GF-D8 (cell line): ENCODE results near the gene TNFAIP8.
A peak's percentile ranks its signal among the peaks of the same experiment; 100 is the strongest.

Source experiments
- DNase-seq: peaks from one replicate; lab custom pipeline; 2025; lab: John Stamatoyannopoulos, UW

The TNFAIP8 gene

DNA sequence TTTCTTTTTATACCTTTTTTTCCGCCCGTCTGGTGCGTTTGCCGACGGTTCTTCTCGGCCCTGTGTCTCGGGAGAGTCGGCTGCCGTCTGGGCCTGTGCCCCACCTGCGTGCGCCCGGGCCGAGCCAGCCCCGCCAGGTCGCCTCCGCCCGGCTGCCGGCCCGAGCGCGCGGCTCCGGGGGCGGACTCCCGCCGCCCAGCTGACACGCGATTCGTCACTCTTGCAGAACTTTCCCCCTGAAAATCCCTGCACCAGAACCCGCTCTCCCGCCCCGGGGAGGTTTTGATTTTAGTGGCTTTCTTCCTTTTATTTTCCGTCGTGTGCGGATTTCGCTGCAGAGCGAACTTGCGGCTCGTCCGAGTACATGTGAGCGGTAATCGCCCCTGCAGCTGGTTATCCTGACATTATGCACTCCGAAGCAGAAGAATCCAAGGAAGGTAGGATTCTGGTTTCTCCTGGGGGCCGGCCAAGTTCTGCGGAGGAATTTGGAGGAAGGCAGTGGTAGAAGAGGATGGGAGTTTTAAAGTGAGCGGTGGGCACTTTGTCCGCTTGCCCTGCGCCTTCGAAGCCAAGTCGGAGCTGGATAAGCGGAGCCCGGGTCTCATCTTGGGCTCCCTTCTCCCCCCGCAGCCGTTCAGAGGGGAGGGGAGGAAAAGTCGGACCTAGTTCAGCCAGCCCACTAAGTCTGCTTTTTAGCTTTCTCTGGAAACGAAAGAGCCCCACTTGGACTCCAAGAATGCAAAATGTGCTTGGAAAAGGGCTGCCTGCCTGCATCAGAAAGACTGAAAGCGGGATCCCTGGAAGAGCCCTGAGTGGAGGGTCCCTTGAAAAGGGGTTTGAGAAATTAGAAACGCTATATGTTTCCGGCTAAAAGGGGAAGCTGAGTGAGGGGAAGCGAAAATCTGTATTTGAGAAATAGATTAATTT, at the start of gene TNFAIP8:
Gene TNFAIP8, plus strand, starts transcription at position 335 of the 927 bp plus-strand sequence. Its CDS starts 72 bp downstream, at position 407.
- DNase-seq = no peak

DNA sequence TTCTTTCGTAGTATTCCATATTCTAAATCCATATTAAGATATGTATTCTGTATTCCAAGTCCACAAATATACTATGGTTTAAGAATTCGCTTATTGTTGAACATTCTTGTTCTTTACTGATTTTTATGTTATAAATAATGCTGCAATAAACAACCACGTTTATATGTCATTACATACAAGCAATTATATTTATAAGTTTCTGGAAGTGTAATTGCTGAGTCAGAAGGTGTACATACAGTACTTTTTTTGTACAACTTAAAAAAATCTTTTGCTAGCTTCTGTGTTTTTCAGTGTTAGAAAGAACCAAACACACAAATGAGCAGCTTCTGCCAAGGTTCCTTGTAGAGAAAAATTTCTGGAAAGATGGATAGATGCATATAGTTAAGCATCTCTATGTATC, 48.6 kb upstream of the TNFAIP8 start:
- DNase-seq = no peak

DNA sequence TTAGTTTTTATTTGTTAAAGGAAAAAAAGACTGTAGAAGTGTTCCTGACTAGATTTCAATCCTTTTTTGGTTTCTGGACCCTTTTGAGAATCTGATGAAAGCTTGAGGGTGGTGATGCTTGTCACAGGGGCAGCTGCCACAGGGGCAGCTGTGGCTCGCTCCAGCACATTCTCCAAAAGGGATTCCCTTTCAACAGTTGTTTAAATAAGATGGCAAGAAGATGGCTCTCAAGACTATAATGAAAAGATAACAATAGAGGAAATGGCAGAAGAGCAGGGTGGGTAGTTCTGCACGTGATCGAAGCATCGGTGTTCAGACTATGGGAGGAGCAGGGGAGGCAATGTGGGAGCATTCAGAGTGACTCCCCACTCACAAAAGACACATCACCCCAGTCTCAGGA, 46.5 kb upstream of the TNFAIP8 start:
- no peak for DNase-seq

DNA sequence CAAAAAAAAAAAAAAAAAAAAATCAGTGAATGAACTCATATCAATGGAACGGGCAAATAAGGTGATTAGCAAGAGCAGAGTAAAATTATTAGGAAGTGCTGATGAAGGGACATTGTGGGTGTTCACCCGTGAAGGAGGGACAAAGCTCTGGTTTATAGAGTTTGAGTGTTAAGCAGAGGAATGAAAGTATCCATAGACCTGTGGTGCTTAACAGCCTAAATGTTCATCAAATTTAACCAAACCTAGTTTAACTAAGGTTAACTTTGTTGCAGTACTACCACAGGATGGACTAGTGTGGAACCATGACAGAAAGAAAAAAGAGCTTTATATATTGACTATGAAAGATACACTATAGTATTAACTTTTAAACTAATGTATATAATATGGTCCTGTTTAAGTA, 44.1 kb upstream of the TNFAIP8 start:
- DNase-seq = no peak

DNA sequence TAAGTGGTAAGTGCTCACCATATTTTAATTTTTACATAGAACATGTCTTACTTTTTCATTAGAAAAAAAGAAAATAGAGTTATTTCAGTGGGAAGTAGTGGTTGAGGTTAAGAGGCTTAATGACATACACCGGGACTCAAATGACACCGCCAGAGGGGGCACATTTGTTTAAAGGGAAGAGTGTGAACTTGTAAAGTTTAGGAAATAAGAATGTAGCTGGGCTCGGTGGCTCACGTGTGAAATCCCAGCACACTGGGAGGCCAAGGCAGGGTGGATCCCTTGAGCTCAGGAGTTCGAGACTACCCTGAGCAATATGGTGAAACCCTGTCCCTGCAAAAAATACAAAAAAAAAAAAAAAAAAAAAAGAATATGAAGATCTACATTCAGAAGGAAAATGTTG, 43.4 kb upstream of the TNFAIP8 start:
- no peak for DNase-seq

DNA sequence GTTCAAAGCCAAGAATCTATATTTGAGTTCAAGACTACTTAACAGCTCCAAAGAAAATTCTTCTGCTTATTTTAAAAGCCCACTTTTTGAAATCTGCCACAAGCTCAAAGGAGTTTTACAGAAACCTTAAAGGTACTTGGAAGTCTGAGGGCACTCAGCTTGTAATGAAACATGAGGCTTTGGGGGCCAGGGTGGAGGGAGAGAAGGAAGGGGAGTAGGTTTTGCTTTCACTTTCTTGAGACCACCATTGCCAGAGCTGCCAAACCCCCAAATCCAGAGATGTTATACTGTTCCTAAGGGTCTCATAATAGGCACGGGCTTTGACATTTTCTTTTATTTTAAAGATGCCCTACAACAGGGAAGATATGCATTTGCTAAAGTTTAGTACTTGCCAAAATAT, 42.6 kb upstream of the TNFAIP8 start:
- no peak for DNase-seq

DNA sequence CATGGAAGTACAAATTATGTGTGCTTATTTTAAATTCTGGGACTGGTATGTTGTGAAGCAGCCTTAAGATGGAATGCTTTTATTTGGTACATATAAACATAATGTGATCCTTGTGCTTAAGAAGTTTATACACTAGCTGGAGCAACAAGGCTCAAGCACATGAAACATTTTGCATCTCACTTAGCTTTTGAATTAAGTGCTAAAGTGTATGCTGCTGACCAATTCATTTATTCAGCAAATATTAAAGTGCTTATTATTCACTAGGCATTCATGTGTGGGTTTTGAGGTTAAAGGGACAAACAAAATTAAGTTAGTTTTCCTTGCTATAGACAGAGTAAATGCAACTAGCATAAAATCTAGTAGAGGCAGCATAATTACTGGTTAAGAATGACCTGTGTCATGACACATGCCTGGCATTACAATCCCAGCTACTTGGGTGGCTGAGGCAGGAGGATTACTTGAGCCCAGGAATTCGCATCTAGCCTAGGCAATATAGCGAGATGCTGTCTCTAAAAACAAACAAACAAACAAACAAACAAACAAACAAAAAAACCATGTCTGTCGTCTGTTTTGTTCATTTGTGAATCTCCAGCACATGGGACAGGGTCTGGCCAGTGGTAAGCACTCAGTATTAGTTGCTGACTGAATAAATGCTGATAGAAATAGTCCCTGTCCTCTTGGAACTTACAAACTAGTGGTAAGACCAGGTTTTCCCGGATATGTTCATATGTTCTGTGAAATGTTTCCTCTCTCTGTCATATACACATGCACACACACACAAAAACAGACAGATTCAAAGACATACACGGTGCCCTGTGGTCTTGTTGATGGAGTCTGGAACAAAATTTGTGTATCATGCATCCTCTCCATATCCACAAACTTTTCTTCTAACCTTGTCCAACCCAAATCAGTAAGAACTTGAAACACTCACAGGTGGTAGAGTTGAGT, 41.9 kb upstream of the TNFAIP8 start:
- DNase-seq = no peak

DNA sequence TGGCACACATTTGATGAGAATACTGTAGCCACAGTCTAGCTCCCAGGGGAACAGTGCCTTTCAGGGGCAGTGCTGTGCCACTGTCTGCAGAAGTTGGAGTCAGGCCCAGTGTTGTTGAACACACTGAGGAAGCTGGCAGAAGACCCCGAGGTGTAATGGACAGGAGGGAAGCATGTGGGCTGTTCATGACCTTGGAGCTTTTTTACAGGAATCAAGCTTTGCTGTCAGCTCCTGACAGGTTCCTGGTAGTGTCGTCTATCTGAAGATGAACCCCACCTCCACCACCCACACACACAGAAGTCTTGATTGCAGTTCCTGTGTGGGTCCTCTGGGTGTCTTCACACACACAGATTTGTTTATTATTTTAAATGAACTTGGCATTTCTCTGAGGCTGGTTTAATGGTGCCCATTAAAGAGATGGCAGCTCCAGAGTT, 40.3 kb upstream of the TNFAIP8 start:
- DNase-seq = peak; percentile 25

DNA sequence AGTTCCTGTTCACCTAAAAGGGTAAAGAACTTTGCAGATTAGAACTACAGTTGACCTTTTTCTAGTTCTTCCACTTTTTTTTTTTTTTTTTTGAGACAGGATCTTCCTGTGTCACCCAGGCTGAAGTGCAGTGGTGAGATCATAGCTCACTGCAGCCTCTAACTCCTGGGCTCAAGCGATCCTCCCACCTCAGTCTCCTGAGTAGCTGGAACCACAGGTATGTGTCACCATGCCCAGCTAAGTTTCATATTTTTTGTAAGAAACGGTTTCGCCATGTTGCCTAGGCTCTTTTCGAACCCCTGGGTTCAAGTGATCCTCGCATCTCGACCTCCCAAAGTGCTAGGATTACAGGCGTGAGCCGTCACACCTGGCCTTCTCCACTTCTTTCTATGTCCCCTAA, 39.7 kb upstream of the TNFAIP8 start:
- DNase-seq = no peak

DNA sequence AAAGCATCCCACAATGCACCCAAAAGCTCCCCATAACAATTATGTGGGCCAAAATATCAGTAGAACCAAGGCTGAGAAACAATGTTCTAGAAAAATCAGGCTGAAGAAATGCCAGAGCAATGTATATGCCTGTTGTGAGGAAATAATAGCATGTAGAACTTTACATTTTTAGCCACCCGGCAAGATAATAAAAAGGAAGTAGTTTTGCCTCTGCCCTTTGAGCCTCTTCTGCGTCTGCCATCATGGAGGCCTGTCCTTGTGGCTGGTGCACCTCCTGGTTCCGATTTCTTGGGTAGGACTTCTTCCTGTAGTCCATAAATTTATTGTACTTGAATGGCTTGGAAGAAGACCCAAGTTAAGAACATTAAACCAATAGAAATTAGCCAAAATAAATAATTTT, 38.9 kb upstream of the TNFAIP8 start:
- DNase-seq = no peak

DNA sequence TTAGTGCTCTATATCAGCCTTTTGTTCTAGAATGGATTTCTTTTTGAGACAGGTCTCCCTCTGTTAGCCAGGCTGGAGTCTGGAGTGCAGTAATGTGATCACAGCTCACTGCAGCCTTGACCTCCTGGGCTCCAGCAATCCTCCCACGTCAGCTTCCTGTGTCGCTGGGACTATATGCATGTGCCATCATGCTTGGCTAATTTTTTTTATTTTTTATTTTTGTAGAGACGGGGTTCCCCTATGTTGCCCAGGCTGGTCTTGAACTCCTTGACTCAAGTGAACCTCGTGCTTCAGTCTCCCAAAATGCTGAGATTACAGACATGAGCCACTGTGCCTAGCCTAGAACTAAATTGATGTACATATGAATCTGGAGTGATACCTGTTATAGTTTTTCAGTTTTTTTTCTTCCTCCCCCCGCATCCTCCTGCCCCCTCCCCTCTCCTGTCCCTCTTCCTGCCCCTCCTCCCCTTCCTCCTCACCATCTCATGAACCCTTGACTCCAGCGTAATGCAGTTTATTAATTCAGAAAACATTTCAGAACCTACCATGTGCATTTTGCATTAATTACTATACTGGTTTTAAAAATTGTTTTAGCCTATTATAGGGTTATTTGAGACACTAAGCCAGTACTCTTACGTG, 37.4 kb upstream of the TNFAIP8 start:
- DNase-seq = no peak

DNA sequence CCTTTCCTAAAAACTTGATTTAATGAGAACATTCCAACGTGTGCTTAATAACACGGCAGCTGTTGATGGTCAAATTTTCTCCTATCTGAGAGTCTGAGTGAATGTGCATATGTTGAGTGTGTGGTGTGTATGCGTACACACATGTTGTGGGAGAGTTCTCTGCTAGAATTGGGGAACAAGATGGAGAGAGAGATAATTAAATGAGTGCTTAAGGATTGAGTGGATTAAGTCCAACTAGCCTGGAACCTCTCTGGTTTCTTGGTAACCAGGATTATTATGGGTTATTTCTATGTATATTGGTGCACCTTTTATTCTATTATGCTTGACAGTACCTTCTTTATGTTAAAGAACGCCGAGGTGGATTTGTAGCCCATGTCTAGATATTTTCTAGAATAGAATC, 36.4 kb upstream of the TNFAIP8 start:
- DNase-seq = no peak

DNA sequence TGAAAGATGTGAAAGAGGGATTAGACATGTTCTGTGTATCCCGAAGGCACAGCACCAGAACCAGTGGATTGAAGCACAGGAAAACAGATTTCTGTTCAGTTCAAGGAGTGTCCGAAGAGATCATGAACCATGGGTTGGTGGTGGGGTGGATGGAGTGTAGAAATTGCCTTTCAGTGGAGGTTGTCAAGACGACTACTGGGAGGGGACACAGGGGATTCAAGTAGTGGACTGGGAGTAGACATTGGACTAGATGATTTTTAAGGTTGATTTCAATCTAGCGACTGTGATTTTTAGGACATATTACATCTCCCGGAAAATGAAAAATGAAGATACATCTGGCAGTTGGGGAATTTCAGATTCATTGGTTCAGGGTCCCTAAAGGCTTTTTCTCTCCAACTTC, 35.9 kb upstream of the TNFAIP8 start:
- DNase-seq = no peak

DNA sequence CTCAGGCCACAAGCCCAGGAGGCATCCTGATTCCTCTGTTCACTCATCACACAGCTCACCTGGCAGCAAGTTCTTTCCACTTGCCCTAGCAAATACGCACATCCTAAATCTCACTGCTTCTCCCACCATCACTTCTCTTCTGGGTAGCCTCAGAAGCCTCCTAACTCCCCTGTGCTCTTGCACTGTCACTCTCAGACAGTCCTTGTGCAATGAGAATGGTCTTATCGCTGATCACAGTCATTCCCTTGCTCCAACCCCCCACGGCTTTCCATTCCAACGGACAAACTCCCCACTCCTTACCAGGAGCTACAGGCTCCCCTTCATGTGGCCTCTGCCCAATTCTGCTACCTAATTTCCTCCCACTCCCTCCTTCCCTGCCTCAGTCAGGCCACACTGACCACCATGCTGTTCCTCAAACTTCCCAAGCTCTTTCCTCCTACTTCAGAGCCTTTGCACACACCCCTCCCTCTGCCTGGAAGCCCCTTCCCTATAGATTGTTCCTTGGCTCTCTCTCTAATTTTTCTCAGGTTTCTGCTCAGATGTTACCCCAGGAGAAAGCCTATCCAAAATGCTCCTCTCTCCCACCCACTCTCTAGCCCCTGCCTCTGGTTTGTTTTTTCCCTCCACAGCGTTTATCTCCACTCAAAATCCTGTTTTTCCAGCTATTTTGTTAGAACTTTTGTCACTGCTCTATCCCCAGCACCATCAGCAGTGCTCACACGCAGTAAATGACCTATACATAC, 34.1 kb upstream of the TNFAIP8 start:
- DNase-seq = peak; percentile 29

DNA sequence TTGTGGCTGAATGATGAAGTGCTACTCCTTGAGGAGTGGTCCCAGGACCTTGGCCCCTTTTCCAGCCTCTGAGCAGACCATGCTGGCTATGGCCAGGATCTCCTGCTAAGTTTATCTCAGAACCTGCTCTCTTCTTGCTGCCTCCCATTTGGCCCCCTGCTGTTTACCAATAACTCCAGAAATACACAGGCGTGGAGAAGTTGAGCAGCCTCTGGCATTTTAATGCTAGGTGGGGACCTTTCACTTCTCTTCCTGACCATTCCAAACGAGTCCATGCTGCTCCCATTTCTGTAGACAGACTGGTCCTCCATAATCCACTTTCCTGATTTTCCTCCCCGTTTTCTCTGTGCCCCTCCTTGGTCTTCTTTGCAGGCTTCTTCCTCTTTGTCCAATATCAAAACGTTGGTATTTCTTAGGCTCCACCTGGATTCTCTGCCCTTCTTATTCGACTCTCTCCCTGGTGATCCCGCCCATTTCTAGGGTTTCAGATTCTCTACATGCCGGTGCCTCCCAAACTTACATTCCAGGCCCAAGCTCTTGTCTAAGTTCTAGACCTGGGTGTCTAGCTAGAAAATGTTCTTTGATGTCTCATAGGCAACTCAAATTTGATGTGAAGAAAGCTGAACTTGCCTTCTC, 33.4 kb upstream of the TNFAIP8 start:
- no peak for DNase-seq

DNA sequence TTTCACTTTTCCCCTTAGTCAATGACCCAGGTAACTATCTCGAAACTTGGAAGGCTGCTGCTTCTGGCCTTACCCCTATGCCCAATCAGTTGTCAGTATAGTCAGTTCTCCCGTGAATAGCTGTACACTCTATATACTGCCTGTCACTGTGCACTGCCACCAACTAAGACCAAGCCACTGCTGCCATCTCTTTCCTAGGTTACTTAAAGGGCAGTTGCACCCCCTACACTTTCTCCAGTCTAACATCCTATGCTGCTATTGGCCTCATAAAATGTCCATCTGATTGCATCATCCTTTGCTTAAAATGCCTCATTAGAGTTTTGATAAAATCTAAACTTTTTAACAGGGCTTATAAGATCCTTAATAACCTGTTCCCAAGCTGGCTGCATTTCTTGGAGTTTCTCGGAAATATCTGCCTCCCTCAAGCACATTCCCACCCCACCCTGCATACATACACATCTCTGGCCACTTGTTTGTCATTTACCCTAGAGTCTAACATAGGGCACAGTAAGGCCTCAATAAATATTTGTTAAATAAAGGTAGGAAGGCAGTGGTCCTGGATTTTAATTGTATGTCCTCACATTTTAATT, 32.8 kb upstream of the TNFAIP8 start:
- no peak for DNase-seq

DNA sequence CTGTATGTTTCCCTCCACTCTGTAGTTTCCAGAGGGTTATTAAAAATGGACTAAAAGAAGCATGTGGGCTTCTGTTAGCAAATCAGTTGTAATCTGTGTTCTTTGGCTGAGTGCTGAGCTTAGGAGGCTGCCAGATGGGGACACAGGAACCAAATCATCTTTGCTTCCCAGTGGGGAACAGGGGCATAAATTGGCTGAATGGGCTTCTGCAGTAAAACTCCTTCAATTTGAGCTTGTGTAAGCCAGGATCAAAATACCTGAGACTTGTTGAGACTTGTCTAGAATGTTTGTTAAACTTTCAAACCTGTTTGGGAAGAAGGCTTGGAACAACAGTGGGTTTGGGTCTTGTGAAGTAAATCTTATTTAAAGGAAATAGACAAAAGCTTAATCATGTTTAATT, 32.2 kb upstream of the TNFAIP8 start:
- DNase-seq = no peak

DNA sequence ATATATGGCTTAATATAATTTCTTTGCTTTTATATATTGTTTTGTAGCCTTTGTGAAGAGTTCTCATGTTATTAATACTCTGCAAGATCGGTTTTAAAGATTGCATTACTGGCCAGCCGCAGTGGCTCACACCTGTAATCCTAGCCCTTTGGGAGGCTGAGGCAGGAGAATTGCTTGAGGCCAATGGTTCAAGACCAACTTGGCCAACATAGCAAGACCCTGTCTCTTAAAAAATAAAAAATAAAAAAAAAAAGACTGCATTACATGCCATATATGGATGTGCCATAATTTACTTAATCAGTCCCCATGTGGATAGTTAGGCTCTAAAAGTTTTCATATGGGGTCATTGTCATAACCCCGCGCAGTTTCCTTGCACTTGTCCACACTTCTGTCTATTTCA, 31.0 kb upstream of the TNFAIP8 start:
- DNase-seq = no peak

DNA sequence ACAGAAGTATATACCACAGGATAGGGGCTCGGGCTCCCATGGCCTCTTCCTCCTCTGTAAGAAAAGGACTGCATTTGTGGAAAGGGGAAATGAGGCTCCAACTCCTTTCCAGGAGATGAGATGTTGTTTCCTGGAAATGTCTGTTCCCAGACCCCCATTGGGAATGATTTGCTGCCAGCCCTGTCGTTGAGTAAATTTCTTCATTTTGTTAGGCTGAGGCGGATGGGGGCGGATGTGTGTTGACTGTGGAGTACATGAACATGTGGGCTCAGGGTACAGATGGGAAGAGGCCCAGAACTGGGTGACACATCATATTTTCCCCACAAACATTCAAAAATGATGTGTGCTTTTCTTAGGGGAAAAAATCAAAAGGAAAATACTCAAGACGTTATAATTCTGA, 28.8 kb upstream of the TNFAIP8 start:
- DNase-seq = no peak

DNA sequence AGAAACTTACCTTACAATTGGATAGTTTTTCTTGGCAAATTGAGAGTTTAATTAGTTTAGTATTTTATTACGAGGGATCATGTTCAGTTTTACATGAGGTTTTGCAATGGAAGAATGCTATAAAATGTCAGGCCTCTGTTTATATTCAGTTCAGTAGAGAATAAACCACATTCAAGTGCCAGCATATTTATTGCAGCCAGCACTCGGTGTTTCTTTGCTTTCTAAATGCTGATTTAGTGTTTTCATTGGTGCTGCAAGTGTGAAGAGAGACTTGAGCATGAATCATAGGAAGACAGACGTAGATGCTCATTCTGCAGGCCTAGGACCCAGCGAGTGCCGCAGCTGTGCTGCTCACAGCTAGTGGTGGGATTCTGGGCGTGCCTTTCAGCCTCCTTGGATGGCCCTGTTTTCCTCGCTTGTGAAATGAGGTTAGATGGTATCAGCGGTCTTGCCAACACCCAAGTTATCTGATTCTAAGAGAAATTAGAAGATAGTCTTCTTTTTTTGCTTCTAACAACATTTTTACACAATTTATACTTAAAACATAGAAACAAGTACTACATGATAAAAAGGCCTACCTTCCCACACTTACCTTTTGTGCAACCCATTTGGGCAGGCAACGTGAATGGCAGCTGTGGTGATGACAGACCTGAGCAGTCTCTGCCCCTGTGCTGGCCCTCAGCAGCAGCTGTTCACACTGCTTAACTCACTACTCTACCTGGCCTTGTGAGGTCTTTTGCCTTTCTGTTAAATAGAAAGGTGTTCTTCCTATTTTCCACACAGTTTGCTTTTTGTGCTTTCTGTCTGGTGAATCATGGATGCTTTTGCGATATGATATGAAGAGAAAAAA, 26.8 kb upstream of the TNFAIP8 start:
- DNase-seq = peak; percentile 13
